T-cell (primary cell): ENCODE results near the gene MCL1. TPM values are rescaled to one million over a fixed set of nuclear protein-coding genes. Genes with fewer than 3 reads are reported as not detected.
"Not testable (repeated sequence)": the region's sequence is repeated elsewhere in the genome, so short reads cannot be mapped to it uniquely, and the experiment has no call there.

Experiments used
- ATAC-seq, 4 experiments: fragments of 200-7000 bp in 3 of 4; fragments of 150-1000 bp in 1 of 4; cut with Tn5 transposase; replicated peaks in 1 of 4; 1 replicate in 3 of 4; 2 replicates in 1 of 4; pipeline ENCODE4 v1.10.0; 2021; ENCODE audit warnings: moderate library complexity in 3 of 4, mild to moderate bottlenecking in 2 of 4, moderate number of reproducible peaks in 1 of 4
- CTCF ChIA-PET, 2 donors: fragments of 300-600 bp; sonication (Branson Sonifier 250); formaldehyde crosslinking; loops; one replicate each; lab custom pipeline; 2022; ENCODE audit warnings: antibody characterized with exemption in 2 of 2; lab: Charles Lee
- POLR2A ChIA-PET, 2 donors: fragments of 300-600 bp; sonication (Branson Sonifier 250); formaldehyde crosslinking; loops; one replicate each; lab custom pipeline; 2022; ENCODE audit warnings: antibody characterized with exemption in 2 of 2; lab: Charles Lee
- DNase-seq, 35 experiments: peaks; one replicate each; pipeline versions ENCODE4 v3.0.0 to v3.0.0-alpha.2; 2013 to 2023
- H3K27ac ChIP-seq: one replicate; pipeline ENCODE4 v1.5.1; 2013; ENCODE audit warnings: low read length
- H3K27me3 ChIP-seq, 2 experiments: replicated peaks in 1 of 2; 1 replicate in 1 of 2; 2 replicates in 1 of 2; pipeline versions ENCODE4 v1.6.1 to v1.7.0; 2013; ENCODE audit warnings: low read length in 1 of 2, mixed read lengths in 1 of 2; ENCODE audit not compliant: control insufficient read depth in 2 of 2, insufficient read depth in 2 of 2; ENCODE audit errors: extremely low read depth in 1 of 2
- H3K36me3 ChIP-seq, 2 donors: 1 replicate in 1 of 2; 2 replicates in 1 of 2; pipeline versions ENCODE4 v1.6.1 to v1.7.0; 2013; ENCODE audit warnings: low read length in 1 of 2; ENCODE audit not compliant: control insufficient read depth in 2 of 2, insufficient read depth in 1 of 2; ENCODE audit errors: extremely low read depth in 1 of 2
- H3K4me1 ChIP-seq, 2 experiments: 1 replicate in 1 of 2; 2 replicates in 1 of 2; pipeline versions ENCODE4 v1.6.1 to v1.7.0; 2013; ENCODE audit warnings: low read length in 2 of 2, mixed read lengths in 1 of 2; ENCODE audit not compliant: insufficient read depth in 2 of 2, control insufficient read depth in 1 of 2; ENCODE audit errors: extremely low read depth in 1 of 2
- H3K4me3 ChIP-seq, 2 donors: 1 replicate in 1 of 2; 2 replicates in 1 of 2; pipeline versions ENCODE4 v1.5.1 to v1.7.0; 2013; ENCODE audit warnings: mild to moderate bottlenecking in 2 of 2, low read length in 1 of 2, moderate library complexity in 1 of 2; ENCODE audit not compliant: control insufficient read depth in 1 of 2; ENCODE audit errors: extremely low read depth in 1 of 2
- H3K9me3 ChIP-seq: 2 replicates; pipeline ENCODE4 v1.7.0; 2013
- H3K27ac Mint-ChIP-seq, 2 donors: one replicate each; pipeline ENCODE4 v1.8.0; 2020 to 2021; ENCODE audit warnings: mild to moderate bottlenecking in 2 of 2, mixed read lengths in 2 of 2
- H3K27me3 Mint-ChIP-seq, 2 donors: one replicate each; pipeline ENCODE4 v1.8.0; 2021 to 2022; ENCODE audit warnings: mixed read lengths in 2 of 2
- H3K36me3 Mint-ChIP-seq: one replicate; pipeline ENCODE4 v1.8.0; 2021; ENCODE audit warnings: mixed read lengths
- H3K4me1 Mint-ChIP-seq, 3 donors: one replicate each; pipeline ENCODE4 v1.8.0; 2020 to 2022; ENCODE audit warnings: mixed read lengths in 3 of 3, mild to moderate bottlenecking in 1 of 3
- H3K4me3 Mint-ChIP-seq, 3 donors: one replicate each; pipeline ENCODE4 v1.8.0; 2020 to 2022; ENCODE audit warnings: mild to moderate bottlenecking in 3 of 3, mixed read lengths in 3 of 3, moderate library complexity in 3 of 3
- H3K9me3 Mint-ChIP-seq, 3 donors: one replicate each; pipeline ENCODE4 v1.8.0; 2020 to 2022; ENCODE audit warnings: mixed read lengths in 3 of 3
- WGBS: methylation state at CpG from one replicate; pipeline ENCODE4 v1.1.5; 2013; ENCODE audit warnings: missing lambda C conversion rate; ENCODE audit not compliant: insufficient coverage; 5-methylcytosine and 5-hydroxymethylcytosine counted together
- total RNA-seq, 35 experiments: library from RNA in 6 of 35; stranded (reverse) in 6 of 35; fragments of 120-200 nt in 1 of 35; gene quantifications; one replicate each; pipeline versions ENCODE4 v1.2.1 to v1.2.4 and lab custom pipeline; 2013 to 2026

The MCL1 gene
- total RNA-seq, 5 donors from 2014 or later (not counting 1 experiment from before 2014, with no cell fraction given): 478 to 731 (median 517) TPM

- Mint-ChIP-seq H3K4me1 (peaks cover 4 to 17% (median 12%) of the 10 kb centered on the region in 3 donors), H3K36me3 (peaks cover 15% of the 10 kb centered on the region)
- H3K27me3 Mint-ChIP-seq, H3K4me3 ChIP-seq, H3K27ac Mint-ChIP-seq, H3K27ac ChIP-seq, H3K9me3 ChIP-seq, ATAC-seq, H3K4me1 ChIP-seq, DNase-seq, H3K9me3 Mint-ChIP-seq, H3K4me3 Mint-ChIP-seq, H3K36me3 ChIP-seq, POLR2A ChIA-PET, CTCF ChIA-PET, H3K27me3 ChIP-seq: not testable (repeated sequence)
- WGBS: 100% methylated on average over 2 of the region's 4 CpGs
These were observed 18.9 kb upstream of the MCL1 start for GRCh38 chr1:150598346-150598745.

- no peak overlapping the region for H3K4me3 Mint-ChIP-seq
- peak overlapping the region; percentile 37 for H3K27ac ChIP-seq
- no peaks in the 10 kb centered on the region for H3K9me3 Mint-ChIP-seq
- ChIA-PET POLR2A (no interaction called here), CTCF (no interaction called here)
- no peak for ATAC-seq
- whole genome bisulfite sequencing: no CpG with 5 or more reads among the region's 3 CpGs
- no peaks in the 10 kb centered on the region for H3K9me3 ChIP-seq
- no peaks in the 10 kb centered on the region for H3K4me1 ChIP-seq
- H3K36me3 Mint-ChIP-seq: peaks cover 13% of the 10 kb centered on the region
- peak overlapping the region in 1 of 2 donors; percentile 36 for H3K27ac Mint-ChIP-seq
- DNase-seq: no peak
- H3K27me3 Mint-ChIP-seq: no peaks in the 10 kb centered on the region
- no peaks in the 10 kb centered on the region for H3K27me3 ChIP-seq
- peaks cover 4 to 16% (median 12%) of the 10 kb centered on the region in 3 donors for H3K4me1 Mint-ChIP-seq
- peaks cover 2 to 6% of the 10 kb centered on the region in 2 donors for H3K36me3 ChIP-seq
- no peak overlapping the region for H3K4me3 ChIP-seq
These were observed 17.6 kb upstream of the MCL1 start for GRCh38 chr1:150596976-150597375.

GRCh38 chr1:150596095-150596892 lies 16.9 kb upstream of the MCL1 start:
- Mint-ChIP-seq H3K4me3 (no peak overlapping the region), H3K9me3 (no peaks in the 10 kb centered on the region), H3K27ac (peak overlapping the region; percentile 28 to 70), H3K27me3 (no peaks in the 10 kb centered on the region), H3K36me3 (peaks cover 13% of the 10 kb centered on the region), H3K4me1 (peaks cover 4 to 16% (median 12%) of the 10 kb centered on the region in 3 donors)
- ATAC-seq (no peak), DNase-seq (no peak)
- ChIA-PET POLR2A (no interaction called here), CTCF (interaction anchor here in 1 of 2 donors (0.6 kb wide), 2 partner anchors 131 to 535 kb away, joined by 3 read pairs; no protein-coding TSS in a partner anchor)
- Histone ChIP-seq H3K27ac (peak overlapping the region; percentile 37), H3K9me3 (no peaks in the 10 kb centered on the region), H3K4me3 (no peak overlapping the region), H3K27me3 (no peaks in the 10 kb centered on the region), H3K36me3 (peaks cover 2 to 6% of the 10 kb centered on the region in 2 donors), H3K4me1 (no peaks in the 10 kb centered on the region)
- 100% methylated on average over 1 of the region's 7 CpGs for WGBS

GRCh38 chr1:150582371-150582770 lies 3.0 kb upstream of the MCL1 start:
- H3K4me1 ChIP-seq: peaks cover 2 to 14% of the 10 kb centered on the region in 2 experiments
- no peak overlapping the region for H3K27ac Mint-ChIP-seq
- H3K27me3 Mint-ChIP-seq: no peaks in the 10 kb centered on the region
- ChIA-PET POLR2A (interaction anchor here in 1 of 2 donors (0.6 kb wide), 1 partner anchor 19 kb away, joined by 3 read pairs; no protein-coding TSS in a partner anchor), CTCF (no interaction called here)
- WGBS: no CpG with 5 or more reads among the region's 2 CpGs
- H3K27ac ChIP-seq: no peak overlapping the region
- H3K9me3 Mint-ChIP-seq: no peaks in the 10 kb centered on the region
- no peaks in the 10 kb centered on the region for H3K27me3 ChIP-seq
- peaks cover 17 to 20% (median 19%) of the 10 kb centered on the region in 3 donors for H3K4me1 Mint-ChIP-seq
- no peak overlapping the region for H3K4me3 ChIP-seq
- DNase-seq (no peak), ATAC-seq (no peak)
- H3K9me3 ChIP-seq: no peaks in the 10 kb centered on the region
- peaks cover 1 to 15% of the 10 kb centered on the region in 2 donors for H3K36me3 ChIP-seq
- no peak overlapping the region for H3K4me3 Mint-ChIP-seq
- peaks cover 23% of the 10 kb centered on the region for H3K36me3 Mint-ChIP-seq

- H3K27me3 ChIP-seq, H3K4me3 ChIP-seq, H3K9me3 ChIP-seq, ATAC-seq, H3K27ac Mint-ChIP-seq, DNase-seq, CTCF ChIA-PET, H3K4me3 Mint-ChIP-seq, H3K9me3 Mint-ChIP-seq, H3K27me3 Mint-ChIP-seq, H3K27ac ChIP-seq: not testable (repeated sequence)
- Histone ChIP-seq H3K4me1 (peaks cover 2 to 14% of the 10 kb centered on the region in 2 experiments), H3K36me3 (peaks cover 4 to 19% of the 10 kb centered on the region in 2 donors)
- Mint-ChIP-seq H3K36me3 (peaks cover 27% of the 10 kb centered on the region), H3K4me1 (peaks cover 17 to 20% (median 19%) of the 10 kb centered on the region in 3 donors)
- POLR2A ChIA-PET: interaction anchor here in 1 of 2 donors (0.6 kb wide), 1 partner anchor 18 kb away, joined by 3 read pairs; no protein-coding TSS in a partner anchor
- WGBS: no CpG with 5 or more reads among the region's 14 CpGs
These were observed 2.6 kb upstream of the MCL1 start for GRCh38 chr1:150581962-150582361.

- not testable (repeated sequence) for H3K27ac ChIP-seq, ATAC-seq, H3K27me3 ChIP-seq, H3K27me3 Mint-ChIP-seq, H3K4me3 ChIP-seq, DNase-seq, H3K9me3 Mint-ChIP-seq, H3K9me3 ChIP-seq, H3K4me3 Mint-ChIP-seq
- Mint-ChIP-seq H3K36me3 (peaks cover 32% of the 10 kb centered on the region), H3K27ac (peak overlapping the region in 1 of 2 donors; percentile 98), H3K4me1 (peaks cover 17 to 20% (median 19%) of the 10 kb centered on the region in 3 donors)
- Histone ChIP-seq H3K36me3 (peaks cover 4 to 24% of the 10 kb centered on the region in 2 donors), H3K4me1 (peaks cover 4 to 14% of the 10 kb centered on the region in 2 experiments)
- POLR2A ChIA-PET: interaction anchor here (0.6 to 1.1 kb wide), 7 partner anchors 8 to 340 kb away, joined by 3 to 7 read pairs (median 3); no protein-coding TSS in a partner anchor
- CTCF ChIA-PET: interaction anchor here (2.7 to 12.6 kb wide), 2 partner anchors 19 to 21 kb away, joined by 21 to 170 read pairs; no protein-coding TSS in a partner anchor
- WGBS: 100% methylated on average over 1 of the region's 7 CpGs
These were observed 2.0 kb upstream of the MCL1 start for GRCh38 chr1:150581437-150581836.
